SU-DHL-6 (cell line): ENCODE measurements around the gene CNBD2.

Experiments used
- CTCF ChIP-seq: fragments of 200-600 bp; sonication (generic); IDR thresholded peaks from one replicate; pipeline ENCODE4 v1.5.1; 2017; ENCODE audit warnings: antibody characterized with exemption, mild to moderate bottlenecking, low read length, moderate library complexity; ENCODE audit not compliant: insufficient read depth, poor library complexity, severe bottlenecking
- EZH2phosphoT487 ChIP-seq: fragments of 200-600 bp; sonication (generic), shearing (Covaris generic); conservative IDR thresholded peaks from 2 replicates; pipeline ENCODE4 v1.6.1; 2018; ENCODE audit warnings: mild to moderate bottlenecking, antibody characterized with exemption, low read length, moderate library complexity, mixed read lengths

DNA sequence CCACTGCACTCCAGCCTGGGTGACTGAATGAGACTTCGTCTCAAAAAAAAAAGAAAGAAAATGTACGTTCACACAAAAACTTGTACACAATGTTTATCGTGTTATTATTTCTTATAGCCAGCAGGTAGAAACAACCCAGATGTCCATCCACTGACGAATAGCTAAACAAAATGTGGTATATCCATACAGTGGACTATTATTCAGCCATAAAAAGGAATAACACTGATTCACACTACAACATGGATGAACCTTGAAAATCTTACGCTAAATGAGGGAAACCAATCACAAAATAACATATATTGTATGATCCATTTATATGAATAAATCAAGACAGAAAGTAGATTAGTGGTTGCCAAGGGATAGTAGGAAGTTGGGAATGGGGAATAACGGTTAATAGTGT, 111.1 kb downstream of the CNBD2 start:
- TF ChIP-seq CTCF (no peak), EZH2phosphoT487 (no peak)
